ENCODE data around the gene CDHR2.

CDHR2 gene

GRCh38 chr5:176625512-176625911 lies 76.4 kb downstream of the CDHR2 start:
- no peak for DNase-seq

GRCh38 chr5:176625966-176626875 lies 77.1 kb downstream of the CDHR2 start:
- no peak for DNase-seq

- no peak for DNase-seq
These were observed 77.7 kb downstream of the CDHR2 start for GRCh38 chr5:176626876-176627236.

- no peak for DNase-seq
These were observed 78.4 kb downstream of the CDHR2 start for GRCh38 chr5:176627582-176627981.

- no peak for DNase-seq
These were observed 79.5 kb downstream of the CDHR2 start for GRCh38 chr5:176628406-176629228.

GRCh38 chr5:176629317-176629852 lies 80.2 kb downstream of the CDHR2 start:
- DNase-seq: no peak

- DNase-seq: peak; percentile 42
These were observed 80.9 kb downstream of the CDHR2 start, which contains the start of the genes EIF4E1B and SNCB for GRCh38 chr5:176629853-176630680. Gene EIF4E1B, plus strand, starts transcription at chr5:176630675. Its CDS starts 12,113 bp downstream, at chr5:176642788. Gene SNCB, minus strand, starts transcription at chr5:176630534. Its CDS starts 880 bp downstream, at chr5:176629654.

GRCh38 chr5:176630681-176631222 lies 81.6 kb downstream of the CDHR2 start:
- DNase-seq: no peak

GRCh38 chr5:176631383-176632200 lies 82.5 kb downstream of the CDHR2 start:
- DNase-seq: no peak

- no peak for DNase-seq
These were observed 83.6 kb downstream of the CDHR2 start for GRCh38 chr5:176632745-176633144.

GRCh38 chr5:176633598-176633997 lies 84.5 kb downstream of the CDHR2 start:
- DNase-seq: no peak

- no peak for DNase-seq
These were observed 87.3 kb downstream of the CDHR2 start for GRCh38 chr5:176636426-176636825.

- DNase-seq: no peak
These were observed 88.4 kb downstream of the CDHR2 start for GRCh38 chr5:176637556-176637955.

- DNase-seq: no peak
These were observed 89.3 kb downstream of the CDHR2 start for GRCh38 chr5:176638437-176638836.

GRCh38 chr5:176639208-176639607 lies 90.1 kb downstream of the CDHR2 start:
- DNase-seq: no peak

GRCh38 chr5:176639981-176640380 lies 90.8 kb downstream of the CDHR2 start:
- no peak for DNase-seq

GRCh38 chr5:176640616-176641015 lies 91.5 kb downstream of the CDHR2 start:
- no peak for DNase-seq

GRCh38 chr5:176642675-176643490 lies 93.7 kb downstream of the CDHR2 start:
- no peak for DNase-seq

GRCh38 chr5:176643491-176644219 lies 94.5 kb downstream of the CDHR2 start:
- DNase-seq: no peak

- no peak for DNase-seq
These were observed 95.2 kb downstream of the CDHR2 start for GRCh38 chr5:176644294-176644693.
